HepG2 (cell line): ENCODE data around the gene LTB4R2. TPM values are rescaled to one million over a fixed set of nuclear protein-coding genes. Genes with fewer than 3 reads are reported as not detected.

Experiments used
- ADNP ChIP-seq: sonication (generic); formaldehyde crosslinking; IDR thresholded peaks from 2 replicates; pipeline ENCODE4 v1.4.0; 2020; ENCODE audit warnings: missing genetic modification reagents
- ARID2 ChIP-seq: sonication (generic); formaldehyde crosslinking; IDR thresholded peaks from 2 replicates; pipeline ENCODE4 v1.8.1; 2022; ENCODE audit warnings: mild to moderate bottlenecking, missing genetic modification reagents, borderline replicate concordance
- ARNT ChIP-seq: fragments of 450-650 bp; IDR thresholded peaks from 2 replicates; pipeline ENCODE4 v1.6.1; 2017
- CBX2 ChIP-seq, 2 experiments: fragments of 200-600 bp in 1 of 2; sonication (generic); formaldehyde crosslinking in 1 of 2; IDR thresholded peaks; 2 replicates each; pipeline versions ENCODE4 v1.7.0 to v1.8.1; 2018 to 2022; ENCODE audit warnings: low read depth in 2 of 2, low read length in 1 of 2, mild to moderate bottlenecking in 1 of 2, missing genetic modification reagents in 1 of 2
- CBX5 ChIP-seq: sonication (generic); formaldehyde crosslinking; IDR thresholded peaks from 2 replicates; pipeline ENCODE4 v1.4.0; 2020; ENCODE audit warnings: missing genetic modification reagents, borderline replicate concordance
- CHD4 ChIP-seq: fragments of 200-600 bp; sonication (generic); IDR thresholded peaks from 2 replicates; pipeline ENCODE4 v1.7.0; 2017; ENCODE audit warnings: mild to moderate bottlenecking, low read length, borderline replicate concordance
- DNMT1 ChIP-seq: sonication (generic); formaldehyde crosslinking; IDR thresholded peaks from 2 replicates; pipeline ENCODE4 v1.5.1; 2020; ENCODE audit warnings: mild to moderate bottlenecking, missing genetic modification reagents
- MAZ ChIP-seq, 2 experiments: sonication (generic) in 1 of 2; formaldehyde crosslinking in 1 of 2; IDR thresholded peaks; 2 replicates each; pipeline versions ENCODE4 v1.5.0 to v1.6.1; 2012 to 2020; ENCODE audit warnings: low read depth in 2 of 2, mild to moderate bottlenecking in 2 of 2, borderline replicate concordance in 1 of 2, improper control_type of control experiment in 1 of 2, low read length in 1 of 2, missing genetic modification reagents in 1 of 2, moderate library complexity in 1 of 2
- NCOR1 ChIP-seq: fragments of 200-600 bp; sonication (generic); IDR thresholded peaks from 2 replicates; pipeline ENCODE4 v1.7.0; 2017; ENCODE audit warnings: antibody characterized with exemption, low read length, borderline replicate concordance
- NFYB ChIP-seq: sonication (generic); formaldehyde crosslinking; IDR thresholded peaks from 2 replicates; pipeline ENCODE4 v1.4.0; 2020; ENCODE audit warnings: missing genetic modification reagents
- NR3C1 ChIP-seq: sonication (generic); formaldehyde crosslinking; IDR thresholded peaks from 2 replicates; pipeline ENCODE4 v1.4.0; 2020; ENCODE audit warnings: missing genetic modification reagents
- NRL ChIP-seq: sonication (generic); formaldehyde crosslinking; IDR thresholded peaks from 2 replicates; pipeline ENCODE4 v1.5.0; 2020; ENCODE audit warnings: missing genetic modification reagents, mild to moderate bottlenecking, moderate library complexity, borderline replicate concordance
- RAD51 ChIP-seq: fragments of 450-650 bp; IDR thresholded peaks from 2 replicates; pipeline ENCODE4 v1.6.1; 2016; ENCODE audit warnings: borderline replicate concordance
- STAG1 ChIP-seq: sonication (generic); formaldehyde crosslinking; IDR thresholded peaks from 2 replicates; pipeline ENCODE4 v1.4.0; 2020; ENCODE audit warnings: missing genetic modification reagents
- TGIF2 ChIP-seq: IDR thresholded peaks from 2 replicates; pipeline ENCODE4 v1.6.1; 2016; ENCODE audit warnings: control low read depth, missing compliant biosample characterization
- ZNF275 ChIP-seq: sonication (generic); formaldehyde crosslinking; IDR thresholded peaks from 2 replicates; pipeline ENCODE4 v1.8.0; 2022; ENCODE audit warnings: missing genetic modification reagents, mild to moderate bottlenecking, inconsistent platforms, borderline replicate concordance
- ZNF280D ChIP-seq: sonication (generic); formaldehyde crosslinking; IDR thresholded peaks from 2 replicates; pipeline ENCODE4 v1.5.1; 2020; ENCODE audit warnings: mild to moderate bottlenecking, missing genetic modification reagents
- ZNF513 ChIP-seq: sonication (generic); formaldehyde crosslinking; conservative IDR thresholded peaks from 2 replicates; pipeline ENCODE4 v1.5.0; 2020; ENCODE audit warnings: missing genetic modification reagents
- ZNF597 ChIP-seq: sonication (generic); formaldehyde crosslinking; IDR thresholded peaks from 2 replicates; pipeline ENCODE4 v1.5.0; 2020; ENCODE audit warnings: missing genetic modification reagents
- ZNF749 ChIP-seq: sonication (generic); formaldehyde crosslinking; IDR thresholded peaks from 2 replicates; pipeline ENCODE4 v1.8.0; 2022; ENCODE audit warnings: mild to moderate bottlenecking, missing genetic modification reagents, moderate library complexity, borderline replicate concordance
- ZNF776 ChIP-seq: sonication (generic); formaldehyde crosslinking; IDR thresholded peaks from 2 replicates; pipeline ENCODE4 v1.4.0; 2020; ENCODE audit warnings: mild to moderate bottlenecking, missing genetic modification reagents
- ZNF788 ChIP-seq: sonication (generic); formaldehyde crosslinking; IDR thresholded peaks from 2 replicates; pipeline ENCODE4 v1.5.0; 2020; ENCODE audit warnings: mild to moderate bottlenecking, missing genetic modification reagents, borderline replicate concordance
- polyA plus RNA-seq, 8 experiments: library from polyadenylated mRNA; depleted of rRNA in 3 of 8; stranded (reverse) in 7 of 8; unstranded in 1 of 8; fragments of >200 nt; fragmentation: Illumina TruSeq in 4 of 8; extraction: Trizol in 4 of 8; gene quantifications; 2 replicates each; pipeline versions ENCODE4 v1.2.1 to v1.2.3, GENCODE V29; 2011 to 2016; ENCODE audit warnings: low read depth in 4 of 8, missing spikeins in 1 of 8, mixed read lengths in 1 of 8; ENCODE audit not compliant: insufficient read depth in 1 of 8
- total RNA-seq, 5 experiments: library from RNA; depleted of rRNA; stranded (reverse); fragments of >200 nt; fragmentation: Illumina TruSeq; extraction: Trizol; gene quantifications; 2 replicates each; pipeline ENCODE4 v1.2.3, GENCODE V29; 2016; ENCODE audit warnings: low read depth in 1 of 5

The LTB4R2 gene
- total and polyA plus RNA-seq, 2 of the 13 experiments (the other 11 are each of a cell fraction or from before 2014, with no cell fraction given) = 3.9 to 6.9 TPM

- TF ChIP-seq ZNF275 (CRISPR knock-in tag) = no peak
- no peak for TF ChIP-seq ADNP (CRISPR knock-in tag)
- TF ChIP-seq NFYB = no peak
- no peak for TF ChIP-seq ZNF788
- TF ChIP-seq ARNT = no peak
- TF ChIP-seq NRL = no peak
- no peak for TF ChIP-seq ARID2
- TF ChIP-seq ZNF280D (CRISPR knock-in tag) = no peak
- no peak for TF ChIP-seq RAD51
- no peak for TF ChIP-seq CBX5 (CRISPR knock-in tag)
- no peak for TF ChIP-seq STAG1 (CRISPR knock-in tag)
- no peak for TF ChIP-seq ZNF776 (CRISPR knock-in tag)
- TF ChIP-seq CHD4 = no peak
- TF ChIP-seq ZNF513 (CRISPR knock-in tag) = no peak
- TF ChIP-seq NCOR1 = peak; percentile 73; the same call in 1 of the 2 replicates
- TF ChIP-seq CBX2 (IDR thresholded peaks at IDR 0.05; ENCODE audit: low read depth, low read length) = no peak
- no peak for TF ChIP-seq CBX2 (CRISPR knock-in tag; IDR thresholded peaks at IDR 0.05; ENCODE audit: low read depth)
- no peak for TF ChIP-seq ZNF597 (CRISPR knock-in tag)
- TF ChIP-seq ZNF749 (CRISPR knock-in tag) = no peak
- TF ChIP-seq MAZ (IDR thresholded peaks at IDR 0.05; ENCODE audit: borderline replicate concordance, low read depth, low read length) = peak; percentile 43; the same call in 1 of the 2 replicates
- no peak for TF ChIP-seq MAZ (CRISPR knock-in tag; IDR thresholded peaks at IDR 0.05; ENCODE audit: low read depth)
- no peak for TF ChIP-seq NR3C1 (CRISPR knock-in tag)
- TF ChIP-seq DNMT1 = no peak
- no peak for TF ChIP-seq TGIF2 (CRISPR knock-in tag)
These were observed 34.1 kb downstream of the LTB4R2 start (continued) for GRCh38 chr14:24343795-24344660.
